ENCODE data around the gene NCK2. TPM values are rescaled to one million over a fixed set of nuclear protein-coding genes. Genes with fewer than 3 reads are reported as not detected.

The NCK2 gene
- total RNA-seq, 5 donors from 2014 or later (not counting 1 experiment from before 2014, with no cell fraction given) = 97.7 to 154 (median 120) TPM

- H3K4me1 Mint-ChIP-seq = peaks cover 84 to 88% (median 87%) of the 10 kb centered on the region in 3 donors
- H3K4me3 Mint-ChIP-seq = no peak overlapping the region
- CTCF ChIA-PET = interaction anchor here in 1 of 2 donors (0.5 to 0.8 kb wide), 3 partner anchors 34 to 455 kb away, joined by 3 to 6 read pairs (median 3); no protein-coding TSS in a partner anchor
- H3K9me3 Mint-ChIP-seq = peaks cover 0 to 4% (median 0%) of the 10 kb centered on the region in 3 donors
- Histone ChIP-seq H3K36me3 (ENCODE audit: control insufficient read depth in 2 of 2, extremely low read depth in 1 of 2, insufficient read depth in 1 of 2, low read length in 1 of 2) (peaks cover 8 to 28% of the 10 kb centered on the region in 2 donors), H3K4me1 (ENCODE audit: control insufficient read depth in 1 of 2, extremely low read depth in 1 of 2, insufficient read depth in 2 of 2, low read length in 2 of 2) (peaks cover 23 to 47% of the 10 kb centered on the region in 2 experiments), H3K4me3 (ENCODE audit: control insufficient read depth in 1 of 2, extremely low read depth in 1 of 2, low read length in 1 of 2) (no peak overlapping the region), H3K9me3 (no peaks in the 10 kb centered on the region), H3K27ac (ENCODE audit: low read length) (no peak overlapping the region), H3K27me3 (replicated peaks in 1 of 2; ENCODE audit: control insufficient read depth in 2 of 2, extremely low read depth in 1 of 2, insufficient read depth in 2 of 2, low read length in 1 of 2) (no peaks in the 10 kb centered on the region)
- peaks cover 44% of the 10 kb centered on the region for H3K36me3 Mint-ChIP-seq
- H3K27me3 Mint-ChIP-seq = no peaks in the 10 kb centered on the region
- WGBS (ENCODE audit: insufficient coverage) = 100% methylated on average over 5 of the region's 10 CpGs
- POLR2A ChIA-PET = no interaction called here
- H3K27ac Mint-ChIP-seq = peak overlapping the region; percentile 47 to 74
- DNase-seq (no peak), ATAC-seq (replicated peaks in 1 of 4) (no peak)
Measured at GRCh38 chr2:105852066-105852465, 107.4 kb downstream of the NCK2 start.

- Histone ChIP-seq H3K4me3 (ENCODE audit: control insufficient read depth in 1 of 2, extremely low read depth in 1 of 2, low read length in 1 of 2) (no peak overlapping the region), H3K36me3 (ENCODE audit: control insufficient read depth in 2 of 2, extremely low read depth in 1 of 2, insufficient read depth in 1 of 2, low read length in 1 of 2) (peaks cover 8 to 21% of the 10 kb centered on the region in 2 donors), H3K27me3 (replicated peaks in 1 of 2; ENCODE audit: control insufficient read depth in 2 of 2, extremely low read depth in 1 of 2, insufficient read depth in 2 of 2, low read length in 1 of 2) (no peaks in the 10 kb centered on the region), H3K9me3 (no peaks in the 10 kb centered on the region), H3K27ac (ENCODE audit: low read length) (peak overlapping the region; percentile 36), H3K4me1 (ENCODE audit: control insufficient read depth in 1 of 2, extremely low read depth in 1 of 2, insufficient read depth in 2 of 2, low read length in 2 of 2) (peaks cover 31 to 56% of the 10 kb centered on the region in 2 experiments)
- CTCF ChIA-PET = no interaction called here
- POLR2A ChIA-PET = interaction anchor here in 1 of 2 donors (0.6 kb wide), 1 partner anchor 19 kb away, joined by 3 read pairs; no protein-coding TSS in a partner anchor
- peaks cover 43% of the 10 kb centered on the region for H3K36me3 Mint-ChIP-seq
- no peak overlapping the region for H3K4me3 Mint-ChIP-seq
- H3K27me3 Mint-ChIP-seq = no peaks in the 10 kb centered on the region
- peak overlapping the region; percentile 54 to 84 for H3K27ac Mint-ChIP-seq
- DNase-seq (no peak), ATAC-seq (replicated peaks in 1 of 4) (no peak)
- peaks cover 0 to 4% (median 0%) of the 10 kb centered on the region in 3 donors for H3K9me3 Mint-ChIP-seq
- 90% methylated on average over 2 of the region's 6 CpGs for WGBS (ENCODE audit: insufficient coverage)
- H3K4me1 Mint-ChIP-seq = peaks cover 84 to 88% (median 88%) of the 10 kb centered on the region in 3 donors
Measured at GRCh38 chr2:105853354-105854088, 108.8 kb downstream of the NCK2 start.

GRCh38 chr2:105854972-105855371 is 110.3 kb downstream of the NCK2 start:
- peak overlapping the region in 2 of 3 donors; percentile 41 to 74 for H3K4me3 Mint-ChIP-seq

GRCh38 chr2:105856581-105856980 is 111.9 kb downstream of the NCK2 start:
- H3K9me3 ChIP-seq = no peaks in the 10 kb centered on the region
- H3K27ac Mint-ChIP-seq = peak overlapping the region; percentile 97 to 98
- peak in 2 of 35 experiments; percentile 33 to 61 for DNase-seq
- H3K27ac ChIP-seq (ENCODE audit: low read length) = peak overlapping the region; percentile 86
- peaks cover 0 to 4% (median 0%) of the 10 kb centered on the region in 3 donors for H3K9me3 Mint-ChIP-seq
- peaks cover 38% of the 10 kb centered on the region for H3K36me3 Mint-ChIP-seq
- H3K27me3 ChIP-seq (replicated peaks in 1 of 2; ENCODE audit: control insufficient read depth in 2 of 2, extremely low read depth in 1 of 2, insufficient read depth in 2 of 2, low read length in 1 of 2) = no peaks in the 10 kb centered on the region
- peak overlapping the region; percentile 74 to 81 (median 79) for H3K4me3 Mint-ChIP-seq
- no peaks in the 10 kb centered on the region for H3K27me3 Mint-ChIP-seq
- peak overlapping the region in 1 of 2 donors; percentile 8 for H3K4me3 ChIP-seq (ENCODE audit: control insufficient read depth in 1 of 2, extremely low read depth in 1 of 2, low read length in 1 of 2)
- ChIA-PET POLR2A (interaction anchor here (0.6 to 2.1 kb wide), 3 partner anchors 11 to 58 kb away, joined by 3 to 5 read pairs (median 4); no protein-coding TSS in a partner anchor), CTCF (interaction anchor here (0.6 to 0.7 kb wide), 8 partner anchors 22 to 178 kb away, joined by 3 to 11 read pairs (median 4); no protein-coding TSS in a partner anchor)
- peaks cover 15 to 23% of the 10 kb centered on the region in 2 donors for H3K36me3 ChIP-seq (ENCODE audit: control insufficient read depth in 2 of 2, extremely low read depth in 1 of 2, insufficient read depth in 1 of 2, low read length in 1 of 2)
- no CpG with 5 or more reads among the region's 3 CpGs for WGBS (ENCODE audit: insufficient coverage)
- peaks cover 48 to 67% of the 10 kb centered on the region in 2 experiments for H3K4me1 ChIP-seq (ENCODE audit: control insufficient read depth in 1 of 2, extremely low read depth in 1 of 2, insufficient read depth in 2 of 2, low read length in 2 of 2)
- H3K4me1 Mint-ChIP-seq = peaks cover 90 to 92% (median 92%) of the 10 kb centered on the region in 3 donors
- peak; percentile 29 to 65 (median 36) for ATAC-seq (replicated peaks in 1 of 4)

More at GRCh38 chr2:105854972-105855371, 110.3 kb downstream of the NCK2 start:
- Mint-ChIP-seq H3K4me1 (peaks cover 84 to 88% (median 88%) of the 10 kb centered on the region in 3 donors), H3K36me3 (peaks cover 37% of the 10 kb centered on the region), H3K27me3 (no peaks in the 10 kb centered on the region), H3K9me3 (peaks cover 0 to 4% (median 0%) of the 10 kb centered on the region in 3 donors), H3K27ac (peak overlapping the region; percentile 97 to 98)
- Histone ChIP-seq H3K36me3 (ENCODE audit: control insufficient read depth in 2 of 2, extremely low read depth in 1 of 2, insufficient read depth in 1 of 2, low read length in 1 of 2) (peaks cover 8 to 19% of the 10 kb centered on the region in 2 donors), H3K9me3 (no peaks in the 10 kb centered on the region), H3K4me1 (ENCODE audit: control insufficient read depth in 1 of 2, extremely low read depth in 1 of 2, insufficient read depth in 2 of 2, low read length in 2 of 2) (peaks cover 37 to 60% of the 10 kb centered on the region in 2 experiments), H3K27ac (ENCODE audit: low read length) (peak overlapping the region; percentile 86), H3K27me3 (replicated peaks in 1 of 2; ENCODE audit: control insufficient read depth in 2 of 2, extremely low read depth in 1 of 2, insufficient read depth in 2 of 2, low read length in 1 of 2) (no peaks in the 10 kb centered on the region), H3K4me3 (ENCODE audit: control insufficient read depth in 1 of 2, extremely low read depth in 1 of 2, low read length in 1 of 2) (no peak overlapping the region)
- 96% methylated on average over 15 of the region's 16 CpGs for WGBS (ENCODE audit: insufficient coverage)
- ChIA-PET POLR2A (interaction anchor here in 1 of 2 donors (0.6 kb wide), 1 partner anchor 55 kb away, joined by 4 read pairs; no protein-coding TSS in a partner anchor), CTCF (interaction anchor here in 1 of 2 donors (0.9 kb wide), 1 partner anchor 68 kb away, joined by 3 read pairs; no protein-coding TSS in a partner anchor)
- DNase-seq (no peak), ATAC-seq (replicated peaks in 1 of 4) (no peak)

- WGBS (ENCODE audit: insufficient coverage) = 16% methylated on average over 15 of the region's 17 CpGs
- ATAC-seq (replicated peaks in 1 of 4) = peak; percentile 21 to 63 (median 36)
- H3K27ac Mint-ChIP-seq = peak overlapping the region; percentile 97 to 98
- peak in 16 of 35 experiments; percentile 10 to 79 (median 22) for DNase-seq
- H3K27ac ChIP-seq (ENCODE audit: low read length) = peak overlapping the region; percentile 86
- H3K9me3 Mint-ChIP-seq = peaks cover 0 to 4% (median 0%) of the 10 kb centered on the region in 3 donors
- no peaks in the 10 kb centered on the region for H3K27me3 Mint-ChIP-seq
- H3K4me1 ChIP-seq (ENCODE audit: control insufficient read depth in 1 of 2, extremely low read depth in 1 of 2, insufficient read depth in 2 of 2, low read length in 2 of 2) = peaks cover 49 to 68% of the 10 kb centered on the region in 2 experiments
- peaks cover 15 to 21% of the 10 kb centered on the region in 2 donors for H3K36me3 ChIP-seq (ENCODE audit: control insufficient read depth in 2 of 2, extremely low read depth in 1 of 2, insufficient read depth in 1 of 2, low read length in 1 of 2)
- no peaks in the 10 kb centered on the region for H3K27me3 ChIP-seq (replicated peaks in 1 of 2; ENCODE audit: control insufficient read depth in 2 of 2, extremely low read depth in 1 of 2, insufficient read depth in 2 of 2, low read length in 1 of 2)
- H3K4me3 Mint-ChIP-seq = peak overlapping the region; percentile 74 to 81 (median 79)
- H3K36me3 Mint-ChIP-seq = peaks cover 37% of the 10 kb centered on the region
- no peaks in the 10 kb centered on the region for H3K9me3 ChIP-seq
- ChIA-PET POLR2A (interaction anchor here (0.6 to 2.1 kb wide), 6 partner anchors 12 to 296 kb away, joined by 3 to 5 read pairs (median 4); no protein-coding TSS in a partner anchor), CTCF (interaction anchor here (0.6 to 1.1 kb wide), 9 partner anchors 23 to 281 kb away, joined by 3 to 11 read pairs (median 5); no protein-coding TSS in a partner anchor)
- H3K4me1 Mint-ChIP-seq = peaks cover 86 to 92% (median 90%) of the 10 kb centered on the region in 3 donors
- H3K4me3 ChIP-seq (ENCODE audit: control insufficient read depth in 1 of 2, extremely low read depth in 1 of 2, low read length in 1 of 2) = peak overlapping the region in 1 of 2 donors; percentile 44
Measured at GRCh38 chr2:105857076-105857740, 112.5 kb downstream of the NCK2 start.
